ENCODE results near the gene TBC1D2. TPM values are rescaled to one million over a fixed set of nuclear protein-coding genes. Genes with fewer than 3 reads are reported as not detected.

The TBC1D2 gene
- total and polyA plus RNA-seq, 2 donors (not counting 1 experiment from before 2014, with no cell fraction given) = 7.5 to 24.9 TPM

DNA sequence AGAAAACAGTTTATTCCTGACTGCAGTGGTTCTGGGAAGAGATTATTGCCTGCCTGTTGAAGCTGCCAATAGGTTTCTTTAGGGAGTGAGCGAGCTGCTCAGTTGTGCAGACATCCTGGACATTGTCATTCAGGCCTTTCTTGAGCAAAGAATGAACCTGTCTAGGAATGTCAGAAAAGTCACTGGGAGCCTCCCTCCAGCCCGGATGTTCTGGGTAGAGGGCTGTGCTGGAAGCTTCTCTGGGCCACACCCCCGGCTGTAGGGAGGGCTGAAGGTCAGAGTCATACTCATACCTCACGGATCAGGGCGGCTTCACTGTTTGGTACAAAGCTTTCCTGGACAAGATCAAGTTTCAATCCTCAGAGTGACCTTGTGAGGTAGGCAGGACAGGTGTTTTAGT is 33.4 kb upstream of the TBC1D2 start:
- Histone ChIP-seq H3K27ac (ENCODE audit: insufficient read depth, low read length) (no peak overlapping the region), H4K20me1 (ENCODE audit: control insufficient read depth, extremely low read depth, insufficient read depth, low read length) (no peaks in the 10 kb centered on the region), H3K9ac (ENCODE audit: insufficient read depth, low read length) (no peak overlapping the region), H3K4me1 (ENCODE audit: control insufficient read depth, extremely low read depth, insufficient read depth, low read length) (no peaks in the 10 kb centered on the region), H3K79me2 (ENCODE audit: control insufficient read depth, insufficient read depth, low read length) (no peaks in the 10 kb centered on the region), H3K36me3 (ENCODE audit: control insufficient read depth, insufficient read depth, low read length) (no peaks in the 10 kb centered on the region), H3K4me3 (replicated peaks in 1 of 4; ENCODE audit: control extremely low read depth in 1 of 4, insufficient read depth in 1 of 4, low read depth in 3 of 4, low read length in 4 of 4) (no peak overlapping the region), H3K27me3 (ENCODE audit: control insufficient read depth, insufficient read depth, low read length) (no peaks in the 10 kb centered on the region), H3K9me3 (ENCODE audit: control insufficient read depth, insufficient read depth, low read depth, low read length) (no peaks in the 10 kb centered on the region), H2AFZ (ENCODE audit: low read length) (no peak overlapping the region), H3K4me2 (ENCODE audit: extremely low read depth, insufficient read depth, low read length) (no peak overlapping the region)
- DNase-seq (ENCODE audit: low read depth in 2 of 2) = no peak
- TF ChIP-seq, protein P1, sequence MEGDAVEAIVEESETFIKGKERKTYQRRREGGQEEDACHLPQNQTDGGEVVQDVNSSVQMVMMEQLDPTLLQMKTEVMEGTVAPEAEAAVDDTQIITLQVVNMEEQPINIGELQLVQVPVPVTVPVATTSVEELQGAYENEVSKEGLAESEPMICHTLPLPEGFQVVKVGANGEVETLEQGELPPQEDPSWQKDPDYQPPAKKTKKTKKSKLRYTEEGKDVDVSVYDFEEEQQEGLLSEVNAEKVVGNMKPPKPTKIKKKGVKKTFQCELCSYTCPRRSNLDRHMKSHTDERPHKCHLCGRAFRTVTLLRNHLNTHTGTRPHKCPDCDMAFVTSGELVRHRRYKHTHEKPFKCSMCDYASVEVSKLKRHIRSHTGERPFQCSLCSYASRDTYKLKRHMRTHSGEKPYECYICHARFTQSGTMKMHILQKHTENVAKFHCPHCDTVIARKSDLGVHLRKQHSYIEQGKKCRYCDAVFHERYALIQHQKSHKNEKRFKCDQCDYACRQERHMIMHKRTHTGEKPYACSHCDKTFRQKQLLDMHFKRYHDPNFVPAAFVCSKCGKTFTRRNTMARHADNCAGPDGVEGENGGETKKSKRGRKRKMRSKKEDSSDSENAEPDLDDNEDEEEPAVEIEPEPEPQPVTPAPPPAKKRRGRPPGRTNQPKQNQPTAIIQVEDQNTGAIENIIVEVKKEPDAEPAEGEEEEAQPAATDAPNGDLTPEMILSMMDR (conservative IDR thresholded peaks at IDR 0.05 in 1 of 2, IDR thresholded peaks at IDR 0.05 in 1 of 2; ENCODE audit: low read depth in 1 of 2, low read length in 2 of 2) = no peak
- TF ChIP-seq EZH2 (IDR thresholded peaks at IDR 0.05; ENCODE audit: low read length, missing control alignments) = no peak

DNA sequence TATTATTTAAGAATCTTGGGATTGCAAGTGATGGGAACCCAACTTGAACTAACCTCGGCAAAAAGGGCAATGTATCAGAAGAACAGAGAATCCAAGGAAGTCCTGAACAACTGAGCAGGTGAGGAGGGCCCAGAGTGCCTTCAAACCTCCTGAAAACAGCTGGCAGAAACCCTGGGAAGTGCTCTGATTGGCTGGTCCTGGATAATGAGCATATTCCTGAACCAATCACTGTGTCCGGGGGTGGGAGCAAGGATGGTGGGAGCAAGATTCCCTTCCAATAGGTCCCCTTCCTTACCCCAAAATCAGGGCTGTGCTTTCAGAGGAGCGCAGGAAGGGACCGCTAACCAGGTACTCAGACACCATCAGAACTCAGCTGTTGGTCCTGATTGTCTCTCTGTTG is 31.9 kb upstream of the TBC1D2 start:
- Histone ChIP-seq H3K36me3 (ENCODE audit: control insufficient read depth, insufficient read depth, low read length) (no peaks in the 10 kb centered on the region), H3K4me2 (ENCODE audit: extremely low read depth, insufficient read depth, low read length) (no peak overlapping the region), H4K20me1 (ENCODE audit: control insufficient read depth, extremely low read depth, insufficient read depth, low read length) (no peaks in the 10 kb centered on the region), H3K27ac (ENCODE audit: insufficient read depth, low read length) (no peak overlapping the region), H3K27me3 (ENCODE audit: control insufficient read depth, insufficient read depth, low read length) (no peaks in the 10 kb centered on the region), H3K9me3 (ENCODE audit: control insufficient read depth, insufficient read depth, low read depth, low read length) (no peaks in the 10 kb centered on the region), H3K9ac (ENCODE audit: insufficient read depth, low read length) (no peak overlapping the region), H3K4me1 (ENCODE audit: control insufficient read depth, extremely low read depth, insufficient read depth, low read length) (no peaks in the 10 kb centered on the region), H2AFZ (ENCODE audit: low read length) (no peak overlapping the region), H3K79me2 (ENCODE audit: control insufficient read depth, insufficient read depth, low read length) (no peaks in the 10 kb centered on the region), H3K4me3 (replicated peaks in 1 of 4; ENCODE audit: control extremely low read depth in 1 of 4, insufficient read depth in 1 of 4, low read depth in 3 of 4, low read length in 4 of 4) (no peak overlapping the region)
- TF ChIP-seq, protein P1 (conservative IDR thresholded peaks at IDR 0.05 in 1 of 2, IDR thresholded peaks at IDR 0.05 in 1 of 2; ENCODE audit: low read depth in 1 of 2, low read length in 2 of 2) = no peak
- TF ChIP-seq EZH2 (IDR thresholded peaks at IDR 0.05; ENCODE audit: low read length, missing control alignments) = no peak
- no peak for DNase-seq (ENCODE audit: low read depth in 2 of 2)

DNA sequence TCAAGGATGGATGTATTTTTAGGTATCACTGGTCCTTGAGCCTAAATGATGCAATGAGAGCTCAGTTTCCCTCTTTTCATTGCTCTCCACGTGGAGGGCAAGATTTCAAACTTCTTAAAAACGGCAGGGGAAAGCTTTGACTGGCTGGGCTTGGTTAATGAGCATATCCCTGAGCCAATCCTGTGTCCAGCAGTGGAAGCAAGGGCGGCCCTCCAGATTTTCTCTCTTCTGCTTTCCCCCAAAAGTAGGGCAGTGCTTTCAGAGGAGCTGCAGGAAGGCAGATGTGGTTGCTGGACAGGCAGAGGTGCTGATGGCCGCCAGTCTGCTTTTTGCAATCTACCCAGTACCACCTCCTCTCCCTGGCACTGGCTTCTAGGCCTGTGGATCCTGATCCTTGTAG is 30.0 kb upstream of the TBC1D2 start:
- no peak overlapping the region for H3K4me3 ChIP-seq (replicated peaks in 1 of 4; ENCODE audit: control extremely low read depth in 1 of 4, insufficient read depth in 1 of 4, low read depth in 3 of 4, low read length in 4 of 4)
- TF ChIP-seq EZH2 (IDR thresholded peaks at IDR 0.05; ENCODE audit: low read length, missing control alignments) = no peak
- H3K4me2 ChIP-seq (ENCODE audit: extremely low read depth, insufficient read depth, low read length) = no peak overlapping the region
- H3K9me3 ChIP-seq (ENCODE audit: control insufficient read depth, insufficient read depth, low read depth, low read length) = no peaks in the 10 kb centered on the region
- no peak for DNase-seq (ENCODE audit: low read depth in 2 of 2)
- no peaks in the 10 kb centered on the region for H3K36me3 ChIP-seq (ENCODE audit: control insufficient read depth, insufficient read depth, low read length)
- H3K27ac ChIP-seq (ENCODE audit: insufficient read depth, low read length) = no peak overlapping the region
- H2AFZ ChIP-seq (ENCODE audit: low read length) = no peak overlapping the region
- H3K4me1 ChIP-seq (ENCODE audit: control insufficient read depth, extremely low read depth, insufficient read depth, low read length) = no peaks in the 10 kb centered on the region
- H3K79me2 ChIP-seq (ENCODE audit: control insufficient read depth, insufficient read depth, low read length) = no peaks in the 10 kb centered on the region
- no peak overlapping the region for H3K9ac ChIP-seq (ENCODE audit: insufficient read depth, low read length)
- H4K20me1 ChIP-seq (ENCODE audit: control insufficient read depth, extremely low read depth, insufficient read depth, low read length) = no peaks in the 10 kb centered on the region
- peaks cover 4% of the 10 kb centered on the region for H3K27me3 ChIP-seq (ENCODE audit: control insufficient read depth, insufficient read depth, low read length)

All from fibroblast of lung (primary cell).